ENCODE data around the gene GALNT18.

DNA sequence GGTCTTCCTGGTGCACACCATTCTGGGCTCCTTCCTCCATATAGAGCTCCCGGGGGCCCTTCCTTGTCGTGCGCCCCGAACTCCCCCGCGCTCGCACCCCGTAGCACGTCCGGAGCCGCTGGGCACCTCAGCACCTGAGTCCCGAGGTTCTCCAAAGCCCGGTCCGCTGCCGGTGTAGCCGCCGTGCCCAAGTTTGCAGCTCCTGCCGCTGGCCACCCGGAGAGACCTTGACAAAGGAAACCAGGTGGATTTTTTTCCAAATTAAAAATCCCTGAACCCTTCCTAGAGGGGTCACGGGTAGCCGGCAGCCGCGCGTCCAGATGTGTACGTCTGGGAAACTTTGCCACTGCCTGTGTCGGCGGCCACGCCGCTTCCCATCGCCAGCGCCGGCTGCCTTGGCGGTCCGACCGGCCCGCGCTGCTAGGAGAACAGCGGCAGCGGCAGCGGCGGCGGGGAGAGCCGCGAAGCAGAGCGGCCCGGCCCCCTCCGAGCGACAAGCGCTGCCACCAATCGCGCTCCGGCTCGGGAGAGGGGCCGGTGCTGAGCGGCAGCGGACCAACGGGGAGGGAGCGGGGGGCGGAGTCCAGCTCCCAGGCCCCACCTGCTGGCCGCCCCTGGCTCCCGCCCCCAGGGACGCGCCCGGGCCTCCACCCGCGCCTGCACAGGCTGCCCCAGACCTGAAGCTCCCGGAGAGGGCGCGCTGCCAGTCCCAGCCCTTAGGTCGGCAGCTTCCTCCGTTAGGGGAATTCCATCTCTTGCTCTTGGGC is at the start of gene GALNT18:
- TF ChIP-seq ZFX (IDR thresholded peaks at IDR 0.05): no peak
- TF ChIP-seq, protein P1, sequence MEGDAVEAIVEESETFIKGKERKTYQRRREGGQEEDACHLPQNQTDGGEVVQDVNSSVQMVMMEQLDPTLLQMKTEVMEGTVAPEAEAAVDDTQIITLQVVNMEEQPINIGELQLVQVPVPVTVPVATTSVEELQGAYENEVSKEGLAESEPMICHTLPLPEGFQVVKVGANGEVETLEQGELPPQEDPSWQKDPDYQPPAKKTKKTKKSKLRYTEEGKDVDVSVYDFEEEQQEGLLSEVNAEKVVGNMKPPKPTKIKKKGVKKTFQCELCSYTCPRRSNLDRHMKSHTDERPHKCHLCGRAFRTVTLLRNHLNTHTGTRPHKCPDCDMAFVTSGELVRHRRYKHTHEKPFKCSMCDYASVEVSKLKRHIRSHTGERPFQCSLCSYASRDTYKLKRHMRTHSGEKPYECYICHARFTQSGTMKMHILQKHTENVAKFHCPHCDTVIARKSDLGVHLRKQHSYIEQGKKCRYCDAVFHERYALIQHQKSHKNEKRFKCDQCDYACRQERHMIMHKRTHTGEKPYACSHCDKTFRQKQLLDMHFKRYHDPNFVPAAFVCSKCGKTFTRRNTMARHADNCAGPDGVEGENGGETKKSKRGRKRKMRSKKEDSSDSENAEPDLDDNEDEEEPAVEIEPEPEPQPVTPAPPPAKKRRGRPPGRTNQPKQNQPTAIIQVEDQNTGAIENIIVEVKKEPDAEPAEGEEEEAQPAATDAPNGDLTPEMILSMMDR (conservative IDR thresholded peaks at IDR 0.05): peak; percentile 28
